ENCODE data around the gene CDX2.

- TF ChIP-seq POLR2AphosphoS5 (IDR thresholded peaks at IDR 0.05; ENCODE audit: low read depth, low read length) = no peak
- no peak for TF ChIP-seq TAF1 (IDR thresholded peaks at IDR 0.05; ENCODE audit: borderline replicate concordance, low read depth, low read length)
- TF ChIP-seq POLR2A (IDR thresholded peaks at IDR 0.05; ENCODE audit: low read depth, low read length) = no peak
Measured at GRCh38 chr13:27976362-27977091, 7.4 kb upstream of the CDX2 start.
